Lower lobe of right lung (tissue), 2 donors: Measurements from ENCODE around the gene AQP12B. TPM values are rescaled to one million over a fixed set of nuclear protein-coding genes. Genes with fewer than 3 reads are reported as not detected.
"Not testable (repeated sequence)": the region's sequence is repeated elsewhere in the genome, so short reads cannot be mapped to it uniquely, and the experiment has no call there.

Experiments
- ATAC-seq, 2 donors: fragments of 200-7000 bp; cut with Tn5 transposase; one replicate each; pipeline ENCODE4 v1.9.1; 2020 to 2022; ENCODE audit warnings: mild to moderate bottlenecking in 2 of 2, moderate library complexity in 2 of 2
- DNase-seq: peaks from one replicate; pipeline ENCODE4 v3.0.0-alpha.2; 2020
- H3K27ac ChIP-seq: fragments of 200-600 bp; one replicate; pipeline ENCODE4 v1.8.0; 2022
- H3K27me3 ChIP-seq: fragments of 200-600 bp; one replicate; pipeline ENCODE4 v1.8.0; 2022; ENCODE audit warnings: low read depth
- H3K36me3 ChIP-seq: fragments of 200-600 bp; one replicate; pipeline ENCODE4 v1.8.0; 2022; ENCODE audit warnings: mild to moderate bottlenecking
- H3K4me1 ChIP-seq: fragments of 200-600 bp; one replicate; pipeline ENCODE4 v1.8.0; 2022
- H3K4me3 ChIP-seq: fragments of 200-600 bp; one replicate; pipeline ENCODE4 v1.8.0; 2022; ENCODE audit warnings: mild to moderate bottlenecking
- H3K9me3 ChIP-seq: fragments of 200-600 bp; one replicate; pipeline ENCODE4 v1.8.0; 2022
- intact Hi-C: fragments of 100-400 bp; cut with DNase I; formaldehyde crosslinking; loops from one replicate; pipeline ENCODE4 v1.11.0; 2022
- total RNA-seq: library from RNA; stranded (reverse); fragmentation: NEBNext Ultra II Directional; extraction: Animal tissue kit (Norgen Biotek cat#: 25700); gene quantifications from one replicate; pipeline ENCODE4 v1.2.1, GENCODE V29; 2021
- TF ChIP-seq, protein P1 (sequence below): fragments of 200-600 bp; IDR thresholded peaks from one replicate; pipeline ENCODE4 v1.8.0; 2022; ENCODE audit warnings: antibody characterized with exemption, mild to moderate bottlenecking
- donor health status: DM: no; HTN: yes; CAD: no; lungs with severe emphysema.

The AQP12B gene
- total RNA-seq, 1 donor from 2014 or later = not detected

- Histone ChIP-seq H3K4me3 (no peak overlapping the region), H3K36me3 (no peaks in the 10 kb centered on the region), H3K4me1 (no peaks in the 10 kb centered on the region), H3K27ac (no peak overlapping the region), H3K27me3 (peaks cover 24% of the 10 kb centered on the region), H3K9me3 (no peaks in the 10 kb centered on the region)
- TF ChIP-seq, protein P1, sequence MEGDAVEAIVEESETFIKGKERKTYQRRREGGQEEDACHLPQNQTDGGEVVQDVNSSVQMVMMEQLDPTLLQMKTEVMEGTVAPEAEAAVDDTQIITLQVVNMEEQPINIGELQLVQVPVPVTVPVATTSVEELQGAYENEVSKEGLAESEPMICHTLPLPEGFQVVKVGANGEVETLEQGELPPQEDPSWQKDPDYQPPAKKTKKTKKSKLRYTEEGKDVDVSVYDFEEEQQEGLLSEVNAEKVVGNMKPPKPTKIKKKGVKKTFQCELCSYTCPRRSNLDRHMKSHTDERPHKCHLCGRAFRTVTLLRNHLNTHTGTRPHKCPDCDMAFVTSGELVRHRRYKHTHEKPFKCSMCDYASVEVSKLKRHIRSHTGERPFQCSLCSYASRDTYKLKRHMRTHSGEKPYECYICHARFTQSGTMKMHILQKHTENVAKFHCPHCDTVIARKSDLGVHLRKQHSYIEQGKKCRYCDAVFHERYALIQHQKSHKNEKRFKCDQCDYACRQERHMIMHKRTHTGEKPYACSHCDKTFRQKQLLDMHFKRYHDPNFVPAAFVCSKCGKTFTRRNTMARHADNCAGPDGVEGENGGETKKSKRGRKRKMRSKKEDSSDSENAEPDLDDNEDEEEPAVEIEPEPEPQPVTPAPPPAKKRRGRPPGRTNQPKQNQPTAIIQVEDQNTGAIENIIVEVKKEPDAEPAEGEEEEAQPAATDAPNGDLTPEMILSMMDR = no peak
- ATAC-seq (no peak), DNase-seq (no peak)
- intact Hi-C loops = no loop called here
Measured at GRCh38 chr2:240702640-240703011, 19.9 kb upstream of the AQP12B start.

DNA sequence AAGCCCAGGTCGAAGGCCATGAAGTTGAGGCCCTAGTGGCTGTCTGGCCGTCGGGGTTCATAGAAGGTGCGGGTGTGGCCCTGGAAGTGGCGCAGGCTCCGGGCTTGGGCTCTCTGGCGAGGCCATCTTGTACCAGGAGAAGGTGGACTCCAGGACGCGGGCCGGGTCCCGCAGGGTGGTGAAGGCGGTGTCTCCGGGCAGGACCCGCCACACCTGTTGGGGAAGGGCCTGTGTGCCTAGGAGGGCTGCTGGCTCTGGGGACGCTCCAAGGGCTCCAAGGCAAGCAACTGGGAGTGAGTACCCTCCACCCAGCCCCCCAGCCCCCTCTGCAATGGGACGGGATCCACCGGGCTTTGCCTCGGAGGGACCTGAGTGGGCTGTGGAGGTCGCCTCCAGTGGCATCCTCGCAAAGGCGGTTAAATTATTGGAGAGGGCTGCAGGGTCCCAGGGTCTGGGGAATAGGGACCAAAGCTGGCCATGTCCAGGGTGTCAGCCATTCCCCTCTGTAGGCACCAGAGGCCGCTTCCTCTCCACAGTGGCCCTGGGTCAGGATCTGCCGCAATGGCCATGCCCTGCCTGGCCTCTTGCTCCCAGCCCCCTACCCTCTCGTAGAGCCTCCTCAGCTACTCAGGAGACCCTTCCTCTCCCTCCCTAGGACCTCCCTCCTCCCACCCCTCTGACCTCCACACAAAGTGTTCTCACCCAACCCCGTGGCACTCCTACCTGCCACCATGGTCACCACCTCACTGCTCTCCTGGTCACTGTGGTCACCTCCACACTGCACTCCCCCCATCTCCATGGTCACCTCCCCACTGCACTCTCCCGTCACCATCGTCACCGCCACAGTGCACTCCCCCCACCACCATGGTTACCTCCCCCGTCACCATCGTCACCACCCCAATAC is 19.3 kb upstream of the AQP12B start:
- TF ChIP-seq, protein P1 = no peak
- DNase-seq (peak; percentile 39), ATAC-seq (no peak)
- Histone ChIP-seq H3K27me3 (peaks cover 24% of the 10 kb centered on the region), H3K4me1 (no peaks in the 10 kb centered on the region), H3K4me3 (no peak overlapping the region), H3K36me3 (no peaks in the 10 kb centered on the region), H3K27ac (no peak overlapping the region), H3K9me3 (no peaks in the 10 kb centered on the region)
- intact Hi-C loops = no loop called here

GRCh38 chr2:240701091-240701735 is 18.5 kb upstream of the AQP12B start:
- Histone ChIP-seq H3K36me3 (no peaks in the 10 kb centered on the region), H3K4me1 (no peaks in the 10 kb centered on the region), H3K27ac (no peak overlapping the region), H3K9me3 (no peaks in the 10 kb centered on the region), H3K4me3 (no peak overlapping the region), H3K27me3 (peaks cover 24% of the 10 kb centered on the region)
- TF ChIP-seq, protein P1 = no peak
- intact Hi-C loops = no loop called here
- ATAC-seq = no peak
- peak; percentile 40 for DNase-seq

- H3K27ac ChIP-seq, H3K4me3 ChIP-seq, intact Hi-C loops, H3K36me3 ChIP-seq, ATAC-seq, H3K9me3 ChIP-seq, H3K4me1 ChIP-seq, DNase-seq: not testable (repeated sequence)
- peaks cover 24% of the 10 kb centered on the region for H3K27me3 ChIP-seq
Measured at GRCh38 chr2:240700616-240701015, 17.9 kb upstream of the AQP12B start.

DNA sequence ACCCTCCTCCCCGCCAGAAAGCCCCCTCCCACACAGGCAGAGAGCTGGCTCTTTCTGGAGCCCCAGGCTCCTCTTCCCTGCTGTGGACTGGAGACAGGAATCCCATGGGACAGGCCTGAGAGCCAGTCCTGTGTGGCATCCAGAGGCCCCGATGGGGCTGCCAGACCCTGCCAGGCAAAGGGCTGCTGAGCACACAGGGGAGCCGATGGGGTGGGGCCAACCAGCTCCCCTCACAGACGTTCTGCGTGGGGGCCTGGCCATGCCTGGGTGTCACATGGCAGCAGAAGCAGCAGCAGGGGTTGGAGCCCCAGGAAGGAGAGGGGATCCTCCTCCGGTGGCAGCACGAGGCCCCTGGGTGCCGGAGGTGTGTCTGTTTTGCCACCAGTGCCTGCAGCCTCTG is 17.1 kb upstream of the AQP12B start:
- H3K4me1 ChIP-seq, H3K9me3 ChIP-seq, DNase-seq, H3K4me3 ChIP-seq, H3K36me3 ChIP-seq, H3K27ac ChIP-seq, ATAC-seq, intact Hi-C loops: not testable (repeated sequence)
- peaks cover 24% of the 10 kb centered on the region for H3K27me3 ChIP-seq

DNA sequence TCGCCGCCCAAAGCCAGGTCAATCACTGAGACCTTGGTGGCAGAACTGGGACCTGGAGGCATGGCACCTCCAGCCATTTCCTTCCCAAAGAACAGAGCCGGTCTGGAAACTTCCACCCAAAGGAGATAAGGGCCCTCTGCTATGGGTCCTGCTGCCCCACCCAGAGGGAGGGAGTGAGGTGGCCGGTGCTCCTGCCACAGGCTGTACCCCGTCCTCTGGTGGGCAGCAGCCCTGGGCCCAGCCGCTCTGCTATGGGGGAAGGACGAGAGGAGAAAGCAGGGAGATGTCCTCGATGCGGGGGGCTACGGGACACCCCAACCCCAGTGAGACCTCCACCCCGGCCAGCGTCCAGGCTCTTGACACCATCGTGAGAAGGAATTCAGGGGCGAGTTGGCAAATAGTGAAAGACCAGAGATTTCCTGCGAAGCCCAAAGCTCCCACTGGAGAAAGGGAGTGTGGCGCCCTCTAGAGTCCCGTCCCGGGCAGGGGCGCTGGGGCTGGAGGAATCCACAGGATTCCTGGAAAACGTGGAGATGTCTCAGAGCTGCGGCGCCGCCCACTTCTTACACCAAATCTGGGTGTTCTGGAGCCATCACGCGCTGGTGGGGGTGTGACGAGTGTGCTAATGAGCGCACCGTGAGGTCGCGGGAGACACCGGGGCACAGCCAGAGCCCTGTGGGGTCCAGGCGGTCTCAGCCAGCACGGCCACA is 16.3 kb upstream of the AQP12B start:
- H3K9me3 ChIP-seq, H3K4me1 ChIP-seq, H3K4me3 ChIP-seq, H3K36me3 ChIP-seq, H3K27ac ChIP-seq, intact Hi-C loops: not testable (repeated sequence)
- ATAC-seq = peak; percentile 19 to 34
- peaks cover 20% of the 10 kb centered on the region for H3K27me3 ChIP-seq
- DNase-seq = peak; percentile 28

DNA sequence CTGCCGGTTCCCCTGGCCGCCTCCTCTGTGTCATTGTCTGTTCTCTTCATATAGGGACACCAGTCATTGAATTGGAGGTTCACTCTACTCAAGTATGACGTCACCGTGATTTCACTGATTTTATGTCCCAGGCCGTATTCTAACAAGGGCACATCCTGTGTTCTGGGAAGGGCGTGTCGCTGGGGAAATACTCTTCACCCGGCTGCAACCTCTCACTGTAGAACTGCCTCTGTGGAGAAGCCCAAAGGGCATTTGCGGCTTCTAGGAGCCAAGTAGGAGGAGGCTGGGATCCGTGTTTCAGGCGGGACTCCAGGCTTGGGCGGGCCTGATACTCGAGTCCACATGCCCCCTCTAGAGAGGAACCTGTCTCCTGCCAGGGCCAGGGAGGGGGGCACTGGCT is 13.8 kb upstream of the AQP12B start:
- intact Hi-C loops, H3K36me3 ChIP-seq, H3K9me3 ChIP-seq, ATAC-seq, DNase-seq, H3K4me1 ChIP-seq, H3K4me3 ChIP-seq, H3K27me3 ChIP-seq, H3K27ac ChIP-seq: not testable (repeated sequence)

DNA sequence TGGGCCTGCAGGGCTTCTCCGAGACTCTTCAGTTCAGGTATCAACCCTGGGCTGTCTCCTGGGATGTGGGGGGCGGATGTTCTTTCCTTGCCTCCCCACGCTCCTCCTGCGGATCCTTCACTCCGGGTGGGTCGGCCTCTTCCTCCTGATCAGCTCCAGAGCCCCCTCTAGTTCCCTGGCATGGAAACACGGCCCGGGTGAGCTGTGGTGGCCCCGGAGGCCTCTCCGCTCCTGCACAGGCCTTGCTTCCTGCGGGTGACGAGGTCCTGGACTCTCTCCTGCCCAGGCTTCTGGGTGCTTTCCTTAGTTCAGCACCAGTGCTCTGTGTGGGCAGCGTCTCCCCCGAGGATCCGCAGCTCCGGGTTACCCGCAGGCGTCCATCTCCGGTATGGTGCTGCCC is 12.9 kb upstream of the AQP12B start:
- H3K36me3 ChIP-seq, intact Hi-C loops, H3K4me1 ChIP-seq, H3K4me3 ChIP-seq, DNase-seq, H3K27ac ChIP-seq, H3K27me3 ChIP-seq, ATAC-seq, H3K9me3 ChIP-seq: not testable (repeated sequence)

GRCh38 chr2:240694304-240694703 is 11.6 kb upstream of the AQP12B start:
- H3K36me3 ChIP-seq, intact Hi-C loops, H3K27me3 ChIP-seq, H3K9me3 ChIP-seq, DNase-seq, H3K27ac ChIP-seq, ATAC-seq, H3K4me1 ChIP-seq, H3K4me3 ChIP-seq: not testable (repeated sequence)
